SJCRH30 (cell line): ENCODE results near the gene FER1L5. TPM values are rescaled to one million over a fixed set of nuclear protein-coding genes. Genes with fewer than 3 reads are reported as not detected.

Experiments
- DNase-seq, 2 experiments: peaks; one replicate each; pipeline ENCODE4 v3.0.0-alpha.2; 2015 to 2020
- H3K27ac ChIP-seq: fragments of 250-450 bp; sonication (Bioruptor Pico); 2 replicates; pipeline ENCODE4 v1.5.1; 2020; ENCODE audit warnings: mild to moderate bottlenecking, moderate library complexity
- H3K27me3 ChIP-seq: fragments of 250-450 bp; sonication (Bioruptor Pico); 2 replicates; pipeline ENCODE4 v1.5.1; 2020; ENCODE audit warnings: mild to moderate bottlenecking, moderate library complexity
- H3K36me3 ChIP-seq: fragments of 250-450 bp; sonication (Bioruptor Pico); 2 replicates; pipeline ENCODE4 v1.5.1; 2020; ENCODE audit warnings: mild to moderate bottlenecking, moderate library complexity
- H3K4me1 ChIP-seq: fragments of 250-450 bp; sonication (Bioruptor Pico); 2 replicates; pipeline ENCODE4 v1.5.1; 2020; ENCODE audit warnings: mild to moderate bottlenecking, moderate library complexity
- H3K4me3 ChIP-seq: fragments of 250-450 bp; sonication (Bioruptor Pico); 2 replicates; pipeline ENCODE4 v1.5.1; 2020; ENCODE audit warnings: mild to moderate bottlenecking, moderate library complexity
- H3K9me3 ChIP-seq: fragments of 250-450 bp; sonication (Bioruptor Pico); replicated peaks from 2 replicates; pipeline ENCODE4 v1.5.1; 2020; ENCODE audit warnings: mild to moderate bottlenecking, moderate library complexity
- total RNA-seq: library from RNA; depleted of rRNA; stranded (reverse); fragments of >200 nt; shearing (Covaris generic); gene quantifications from 2 replicates; pipeline ENCODE4 v1.2.3, GENCODE V29; 2014

The FER1L5 gene
- total RNA-seq, 1 experiment from 2014 or later: 0.04 TPM

DNA sequence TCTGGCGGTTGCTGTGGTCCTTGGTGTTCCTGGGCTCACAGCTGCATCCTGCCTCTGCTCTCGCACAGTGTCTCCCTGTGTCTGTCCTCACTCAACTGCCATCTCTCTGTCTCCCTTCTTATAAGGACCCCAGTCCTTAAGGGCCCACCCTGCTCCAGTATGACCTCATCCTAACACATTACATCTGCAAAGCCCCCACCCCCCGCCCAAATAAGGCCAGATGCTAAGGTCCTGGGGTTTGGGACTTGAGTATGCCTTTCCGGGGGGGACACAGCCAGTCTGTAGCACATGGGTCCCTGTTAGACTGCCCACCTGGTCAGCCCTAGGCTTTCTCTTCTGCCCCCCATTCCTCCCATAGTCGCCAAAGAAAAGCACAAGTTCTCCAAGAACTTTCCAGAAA lies 40.7 kb downstream of the FER1L5 start:
- Histone ChIP-seq H3K9me3 (no peaks in the 10 kb centered on the region), H3K36me3 (no peaks in the 10 kb centered on the region), H3K27ac (no peak overlapping the region), H3K4me1 (peaks cover 11% of the 10 kb centered on the region; the same call in 1 of the 2 replicates), H3K4me3 (no peak overlapping the region), H3K27me3 (no peaks in the 10 kb centered on the region)
- no peak for DNase-seq

- Histone ChIP-seq H3K4me3 (no peak overlapping the region), H3K9me3 (no peaks in the 10 kb centered on the region), H3K36me3 (no peaks in the 10 kb centered on the region), H3K4me1 (peaks cover 11% of the 10 kb centered on the region; the same call in 1 of the 2 replicates), H3K27ac (no peak overlapping the region), H3K27me3 (no peaks in the 10 kb centered on the region)
- DNase-seq: no peak
These were observed 41.6 kb downstream of the FER1L5 start for GRCh38 chr2:96683972-96684820.

DNA sequence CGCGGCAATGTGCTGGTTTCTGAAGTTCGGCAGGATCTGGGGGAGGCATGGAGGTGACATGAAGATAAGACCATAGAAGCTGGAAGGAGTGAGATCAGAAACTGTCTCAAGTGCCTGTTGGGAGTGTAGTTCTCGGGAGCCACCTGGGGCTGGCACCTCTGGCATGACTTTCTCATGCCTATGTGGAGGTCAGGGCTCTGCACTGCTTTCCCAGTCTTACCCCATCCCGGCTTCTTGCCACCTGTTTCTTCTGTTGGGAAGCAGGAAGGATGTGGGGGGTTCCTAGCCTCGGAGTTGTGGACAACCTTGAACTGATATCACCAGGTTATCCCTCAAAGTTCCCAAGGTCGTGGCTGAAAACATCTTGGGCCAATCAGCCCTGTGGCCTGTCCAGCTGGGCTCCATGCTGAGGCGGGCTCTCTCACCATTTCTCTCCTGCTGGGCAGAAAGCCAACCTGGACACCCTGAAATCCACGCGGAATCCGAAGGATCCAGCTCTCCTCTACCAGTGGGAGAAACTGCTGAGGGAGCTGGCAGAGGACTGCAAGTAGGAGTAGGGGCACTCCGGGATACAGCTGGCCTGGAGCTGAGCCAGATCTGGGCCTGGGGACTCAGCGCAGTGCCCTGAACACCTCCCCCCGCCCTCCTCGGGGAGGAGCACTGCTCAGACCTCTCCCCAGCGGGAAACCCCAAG lies 42.5 kb downstream of the FER1L5 start:
- Histone ChIP-seq H3K9me3 (no peaks in the 10 kb centered on the region), H3K27me3 (no peaks in the 10 kb centered on the region), H3K27ac (no peak overlapping the region), H3K4me1 (peaks cover 11% of the 10 kb centered on the region; the same call in 1 of the 2 replicates), H3K36me3 (no peaks in the 10 kb centered on the region), H3K4me3 (peak overlapping the region; percentile 19)
- peak in 1 of 2 experiments; percentile 33 for DNase-seq

DNA sequence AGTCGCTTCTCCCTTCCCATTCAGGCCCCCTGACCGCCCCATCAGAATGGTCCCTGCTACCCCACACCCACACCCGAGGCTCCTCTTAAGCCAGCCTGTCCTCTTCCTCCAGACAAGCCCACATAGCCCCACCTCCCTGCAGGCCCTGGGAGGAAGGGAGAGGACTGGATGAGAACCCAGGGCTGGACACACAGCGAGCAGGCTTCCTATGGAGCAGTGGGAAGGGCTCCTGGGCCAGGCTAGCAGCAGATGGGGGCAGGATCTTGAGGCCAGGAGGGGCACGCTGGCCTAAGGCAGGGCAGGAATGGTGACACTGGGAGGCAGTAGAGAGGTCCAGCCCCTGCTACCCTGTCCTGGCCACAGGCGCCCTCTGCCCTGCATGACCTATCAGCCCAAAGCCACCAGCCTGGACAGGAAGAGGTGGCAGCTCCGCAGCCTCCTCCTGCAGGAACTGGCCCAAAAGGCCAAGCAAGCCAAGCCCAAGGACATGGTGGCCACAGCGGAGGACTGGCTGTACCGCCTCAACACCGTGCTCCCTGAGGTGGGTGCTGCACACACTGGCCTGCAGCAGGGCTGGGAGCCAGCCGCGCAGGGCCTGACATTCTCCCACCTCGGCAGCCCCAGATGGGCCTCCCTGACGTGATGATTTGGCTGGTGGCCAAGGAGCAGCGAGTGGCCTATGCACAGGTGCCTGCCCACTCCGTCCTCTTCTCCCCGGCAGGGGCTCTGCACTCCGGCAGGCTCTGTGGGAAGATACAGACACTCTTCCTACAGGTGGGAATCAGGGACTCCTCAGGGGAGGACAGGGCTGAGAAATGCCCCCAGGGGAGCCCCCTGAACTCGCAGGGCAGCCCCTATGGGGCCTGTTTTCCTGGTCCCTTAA lies 43.3 kb downstream of the FER1L5 start:
- Histone ChIP-seq H3K27ac (no peak overlapping the region), H3K27me3 (no peaks in the 10 kb centered on the region), H3K4me3 (peak overlapping the region; percentile 19), H3K4me1 (peaks cover 11% of the 10 kb centered on the region; the same call in 1 of the 2 replicates), H3K9me3 (no peaks in the 10 kb centered on the region), H3K36me3 (no peaks in the 10 kb centered on the region)
- peak; percentile 81 to 86 for DNase-seq

- Histone ChIP-seq H3K4me3 (no peak overlapping the region), H3K4me1 (peaks cover 11% of the 10 kb centered on the region; the same call in 1 of the 2 replicates), H3K27ac (no peak overlapping the region), H3K27me3 (no peaks in the 10 kb centered on the region), H3K9me3 (no peaks in the 10 kb centered on the region), H3K36me3 (no peaks in the 10 kb centered on the region)
- peak in 1 of 2 experiments; percentile 28 for DNase-seq
These were observed 44.7 kb downstream of the FER1L5 start for GRCh38 chr2:96687266-96687665.

DNA sequence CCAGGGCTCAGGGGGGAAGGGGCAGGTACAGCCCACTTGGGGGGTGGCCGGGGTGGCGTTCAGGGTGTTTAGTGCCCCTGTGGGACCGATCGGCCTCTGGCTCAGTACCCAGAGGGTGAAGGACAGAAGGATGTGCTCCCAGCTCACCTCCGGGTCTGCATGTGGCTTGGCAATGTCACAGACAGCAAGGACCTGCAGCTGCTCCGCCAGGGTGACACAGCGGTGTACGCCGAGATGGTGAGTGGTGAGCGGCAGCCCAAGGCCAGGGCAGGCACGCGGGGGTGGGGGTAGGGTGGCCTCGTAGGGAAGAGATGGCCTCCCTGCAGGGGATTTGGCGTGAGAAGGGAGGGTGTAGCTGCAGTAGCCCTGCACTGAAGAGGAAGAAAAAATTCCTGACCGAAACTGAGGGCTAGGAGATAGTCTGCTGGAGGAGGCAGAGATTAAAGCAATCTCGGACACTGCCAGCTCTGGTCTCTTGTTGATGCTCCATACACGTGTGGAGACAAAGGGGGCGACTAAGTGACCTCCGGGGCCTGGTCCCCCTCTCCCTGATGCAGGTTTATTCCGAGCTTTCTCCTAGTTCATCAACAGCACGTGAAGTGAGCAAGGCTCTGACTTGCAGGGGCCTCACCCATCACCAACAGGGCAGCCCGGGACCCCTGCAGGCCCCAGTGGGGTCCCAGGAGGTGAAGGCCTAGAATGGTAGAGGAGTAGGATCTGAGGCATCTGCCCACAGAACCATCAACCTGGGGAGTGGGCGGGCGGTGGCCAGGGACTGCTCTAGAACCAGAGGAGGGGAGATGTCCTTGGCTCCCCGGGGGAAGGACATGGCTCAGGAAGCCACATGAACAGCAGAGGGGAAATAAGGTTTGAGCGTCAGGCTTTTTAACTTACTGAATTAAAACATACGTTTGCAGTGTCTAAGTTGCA lies 45.4 kb downstream of the FER1L5 start:
- H3K27me3 ChIP-seq: no peaks in the 10 kb centered on the region
- no peak for DNase-seq
- H3K4me1 ChIP-seq: peaks cover 11% of the 10 kb centered on the region; the same call in 1 of the 2 replicates
- H3K9me3 ChIP-seq: no peaks in the 10 kb centered on the region
- H3K27ac ChIP-seq: no peak overlapping the region
- no peaks in the 10 kb centered on the region for H3K36me3 ChIP-seq
- no peak overlapping the region for H3K4me3 ChIP-seq

- no peaks in the 10 kb centered on the region for H3K9me3 ChIP-seq
- H3K36me3 ChIP-seq: no peaks in the 10 kb centered on the region
- no peak for DNase-seq
- H3K4me3 ChIP-seq: no peak overlapping the region
- no peaks in the 10 kb centered on the region for H3K27me3 ChIP-seq
- no peak overlapping the region for H3K27ac ChIP-seq
- peaks cover 11% of the 10 kb centered on the region; the same call in 1 of the 2 replicates for H3K4me1 ChIP-seq
These were observed 46.3 kb downstream of the FER1L5 start for GRCh38 chr2:96688649-96689430.

DNA sequence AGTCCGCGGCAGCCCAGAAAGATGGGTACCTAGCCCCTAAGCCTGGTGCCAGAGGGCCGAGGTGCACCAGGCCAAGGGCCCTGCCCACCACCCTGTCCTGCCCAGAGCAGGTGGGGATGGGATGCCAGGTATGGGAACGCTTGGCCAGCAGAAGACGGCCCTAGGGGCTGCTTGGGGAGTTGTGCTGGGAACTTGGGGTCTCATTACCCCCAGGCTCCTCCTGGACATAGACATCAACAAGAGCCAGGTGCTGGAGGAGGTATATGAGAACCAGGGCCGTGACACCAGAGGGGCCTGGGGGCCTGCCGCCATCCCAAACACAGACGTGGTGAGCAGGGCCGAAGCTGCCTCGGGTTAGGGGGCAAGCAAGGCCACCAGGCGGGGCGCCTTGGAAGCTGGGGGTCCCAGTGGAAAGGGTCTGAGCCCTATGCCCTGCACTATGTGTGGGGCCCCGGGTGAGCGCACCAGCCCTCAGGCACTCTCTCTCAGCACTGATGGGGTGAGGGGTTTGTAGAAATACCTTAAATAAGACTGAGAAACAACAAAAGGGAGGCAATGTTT lies 46.9 kb downstream of the FER1L5 start:
- no peaks in the 10 kb centered on the region for H3K36me3 ChIP-seq
- H3K27me3 ChIP-seq: no peaks in the 10 kb centered on the region
- H3K9me3 ChIP-seq: no peaks in the 10 kb centered on the region
- peaks cover 11% of the 10 kb centered on the region; the same call in 1 of the 2 replicates for H3K4me1 ChIP-seq
- DNase-seq: no peak
- H3K4me3 ChIP-seq: no peak overlapping the region
- H3K27ac ChIP-seq: no peak overlapping the region

DNA sequence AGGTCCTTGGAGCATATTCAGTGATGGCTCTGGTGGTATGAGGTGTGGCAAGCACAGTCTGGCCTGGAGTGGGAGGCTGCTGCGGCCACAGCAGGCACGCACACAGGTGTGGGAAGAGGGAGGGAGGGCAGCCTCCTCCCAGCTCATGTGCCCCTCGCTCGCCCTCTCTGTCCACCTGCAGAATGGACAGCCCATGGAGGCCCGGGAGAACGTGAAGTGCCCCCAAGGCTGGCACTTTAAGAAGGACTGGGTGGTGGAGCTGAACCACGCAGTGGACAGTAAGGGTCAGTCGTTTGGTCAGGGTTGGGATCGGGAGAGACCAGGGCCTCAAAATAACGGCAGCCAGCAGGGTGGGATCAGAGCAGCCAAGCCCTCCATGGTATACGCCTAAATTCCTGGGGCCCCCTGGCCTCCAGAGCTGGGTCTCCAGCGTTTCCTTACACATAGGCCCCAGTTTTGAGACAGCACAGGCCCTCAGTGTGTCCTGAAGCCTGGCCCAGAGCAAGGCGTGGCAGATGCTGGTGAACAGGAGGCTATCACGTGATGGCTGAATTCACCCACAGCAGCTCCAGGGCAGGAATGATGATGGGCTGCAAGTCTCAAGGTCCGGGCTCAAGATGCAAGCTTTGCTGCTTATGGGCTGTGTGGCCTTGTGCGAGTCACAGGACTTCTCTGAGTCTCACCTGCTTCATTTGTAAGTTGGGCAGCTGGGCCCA lies 47.9 kb downstream of the FER1L5 start:
- H3K27me3 ChIP-seq: no peaks in the 10 kb centered on the region
- no peak for DNase-seq

GRCh38 chr2:96691022-96691612 lies 48.6 kb downstream of the FER1L5 start:
- Histone ChIP-seq H3K36me3 (no peaks in the 10 kb centered on the region), H3K9me3 (no peaks in the 10 kb centered on the region), H3K4me1 (peaks cover 4% of the 10 kb centered on the region; the same call in 1 of the 2 replicates), H3K4me3 (no peak overlapping the region), H3K27me3 (no peaks in the 10 kb centered on the region), H3K27ac (no peak overlapping the region)
- DNase-seq: no peak

More for the DNA sequence above, 47.9 kb downstream of the FER1L5 start:
- H3K4me1 ChIP-seq: peaks cover 11% of the 10 kb centered on the region; the same call in 1 of the 2 replicates
- H3K36me3 ChIP-seq: no peaks in the 10 kb centered on the region
- no peak overlapping the region for H3K27ac ChIP-seq
- H3K4me3 ChIP-seq: no peak overlapping the region
- no peaks in the 10 kb centered on the region for H3K9me3 ChIP-seq

DNA sequence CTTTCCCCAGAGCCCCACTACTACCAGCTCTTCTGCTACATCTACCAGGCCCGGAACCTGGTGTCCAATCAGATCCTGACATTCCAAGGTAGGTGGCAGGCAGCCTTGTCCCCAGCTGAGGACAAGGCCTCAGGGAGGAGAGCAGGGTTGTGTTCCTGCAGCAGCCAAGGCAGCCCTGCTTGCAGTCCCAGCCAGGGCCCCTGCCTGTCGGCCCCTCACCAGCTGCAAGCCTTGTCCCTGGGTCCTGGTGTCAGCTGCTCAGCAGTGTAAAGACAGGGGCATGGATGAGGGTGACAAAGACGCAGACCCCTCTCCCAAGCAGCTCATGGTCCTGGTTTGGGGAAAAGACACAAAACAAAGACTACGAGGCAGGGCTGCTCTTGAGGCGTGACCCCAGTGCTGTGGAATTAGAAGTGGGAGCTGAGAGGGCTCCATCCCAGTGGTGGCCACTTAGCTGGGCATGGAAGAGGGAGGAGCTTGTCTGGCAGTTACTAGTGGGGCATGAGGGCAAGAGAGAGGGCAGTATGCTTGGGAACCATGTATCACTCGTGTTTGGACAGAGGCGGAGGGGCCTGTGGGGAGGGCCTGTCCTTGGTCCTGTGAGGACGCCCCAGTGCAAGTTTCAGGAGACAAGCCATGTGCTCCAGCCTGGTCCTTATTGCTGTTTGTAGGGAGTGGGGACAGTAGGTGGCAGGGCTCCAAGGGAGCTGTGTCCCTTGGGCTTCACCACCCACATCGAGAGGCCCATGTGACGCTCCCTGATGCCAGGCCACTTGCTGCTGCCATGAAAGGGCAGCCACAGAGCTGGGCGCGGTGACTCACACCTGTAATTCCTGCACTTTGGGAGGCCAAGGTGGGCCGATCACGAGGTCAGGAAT lies 49.8 kb downstream of the FER1L5 start:
- Histone ChIP-seq H3K4me1 (no peaks in the 10 kb centered on the region), H3K36me3 (no peaks in the 10 kb centered on the region), H3K9me3 (no peaks in the 10 kb centered on the region), H3K4me3 (no peak overlapping the region), H3K27ac (no peak overlapping the region), H3K27me3 (no peaks in the 10 kb centered on the region)
- no peak for DNase-seq
